NCI-H146 treated with DMSO at 0.1 percent for 48 hours (cell line): ENCODE measurements around the gene LIF.

ENCODE experiments used
- DNase-seq: peaks from one replicate; lab custom pipeline; 2025; ENCODE audit not compliant: unreplicated experiment; lab: John Stamatoyannopoulos, UW

Gene LIF

GRCh38 chr22:30265131-30265720 is 18.7 kb upstream of the LIF start:
- no peak for DNase-seq

- DNase-seq = no peak
These were observed 17.3 kb upstream of the LIF start for GRCh38 chr22:30263883-30264282.

DNA sequence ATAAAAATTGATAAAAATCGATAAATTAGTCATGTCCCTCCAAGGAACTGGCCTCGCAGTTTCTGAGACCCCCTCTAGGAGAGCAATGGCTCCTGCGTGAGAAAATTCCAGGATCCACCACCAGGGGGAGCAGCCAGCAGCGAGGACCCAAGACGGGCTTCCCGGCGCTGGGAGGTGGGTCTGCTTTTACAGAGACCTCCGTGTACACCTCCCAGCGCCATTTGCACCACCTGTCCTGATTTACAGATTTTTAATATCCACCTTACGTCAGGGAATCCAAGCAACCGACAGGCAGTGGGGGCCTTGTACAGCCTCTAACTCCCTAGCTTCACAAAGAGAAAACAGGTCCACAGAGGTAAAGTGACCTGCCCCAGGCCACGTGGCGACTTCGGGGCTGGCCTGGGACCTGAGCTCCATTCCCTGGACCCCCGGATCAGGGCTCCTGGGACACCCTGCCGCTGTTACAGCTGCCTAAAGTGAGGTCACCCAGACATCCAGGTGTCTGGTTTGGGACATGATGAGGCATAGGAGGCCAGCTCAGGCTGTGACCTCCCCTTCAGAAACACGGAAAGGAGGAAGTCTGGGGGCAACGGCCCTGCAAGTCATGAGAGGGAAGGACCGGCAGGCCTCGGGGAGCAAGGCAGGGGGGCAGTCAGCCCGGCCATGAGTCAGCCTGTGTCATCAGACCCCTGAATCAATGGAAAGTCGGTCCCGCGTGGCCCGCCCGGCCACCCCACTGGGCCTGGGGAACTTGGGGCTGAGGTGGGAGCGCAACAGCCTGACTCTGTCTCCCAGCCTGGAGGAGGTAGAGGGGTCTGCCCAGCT is 16.6 kb upstream of the LIF start:
- no peak for DNase-seq

GRCh38 chr22:30262112-30262511 is 15.6 kb upstream of the LIF start:
- no peak for DNase-seq

DNA sequence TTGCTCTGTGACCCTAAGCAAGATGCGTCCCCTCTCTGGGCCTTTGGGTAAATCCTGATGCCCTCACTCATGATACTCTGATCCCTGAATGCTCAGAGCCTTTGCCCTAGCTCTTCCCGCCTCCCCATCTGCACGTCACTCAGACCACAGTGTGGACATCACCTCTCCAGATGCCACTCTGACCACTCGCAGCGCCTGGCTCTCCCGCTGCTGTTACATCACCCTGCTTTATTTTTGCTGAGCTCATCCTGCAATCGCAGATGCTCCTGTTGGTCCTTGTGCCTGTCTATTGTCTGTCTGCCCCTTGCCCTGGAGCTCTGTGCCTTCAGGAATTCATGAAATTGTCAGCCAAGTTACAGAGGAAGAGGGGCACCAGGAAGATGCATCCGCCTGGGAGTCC is 14.6 kb upstream of the LIF start:
- no peak for DNase-seq

GRCh38 chr22:30260682-30261081 is 14.1 kb upstream of the LIF start:
- DNase-seq = no peak

DNA sequence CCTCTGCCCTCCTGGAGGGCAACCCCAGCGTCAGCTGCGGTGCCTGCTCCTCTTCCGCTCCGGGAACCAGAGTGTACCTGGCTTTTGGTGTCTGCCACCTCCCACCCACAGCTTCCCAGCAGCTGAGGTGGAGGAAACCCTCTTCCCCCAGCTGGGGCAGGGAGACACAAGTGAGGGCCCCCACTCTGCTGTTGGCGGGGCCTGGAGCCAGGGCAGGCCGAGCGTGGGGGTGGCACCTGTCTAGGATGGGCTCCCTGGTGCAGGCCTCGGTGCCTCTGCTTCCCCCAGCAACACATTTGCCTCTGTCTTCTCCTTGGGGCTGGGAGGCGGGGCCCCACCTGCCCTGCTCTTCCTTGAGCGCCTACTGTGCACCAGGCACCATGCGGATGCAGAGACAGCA is 13.7 kb upstream of the LIF start:
- no peak for DNase-seq

GRCh38 chr22:30254314-30254713 is 7.8 kb upstream of the LIF start:
- DNase-seq = no peak

DNA sequence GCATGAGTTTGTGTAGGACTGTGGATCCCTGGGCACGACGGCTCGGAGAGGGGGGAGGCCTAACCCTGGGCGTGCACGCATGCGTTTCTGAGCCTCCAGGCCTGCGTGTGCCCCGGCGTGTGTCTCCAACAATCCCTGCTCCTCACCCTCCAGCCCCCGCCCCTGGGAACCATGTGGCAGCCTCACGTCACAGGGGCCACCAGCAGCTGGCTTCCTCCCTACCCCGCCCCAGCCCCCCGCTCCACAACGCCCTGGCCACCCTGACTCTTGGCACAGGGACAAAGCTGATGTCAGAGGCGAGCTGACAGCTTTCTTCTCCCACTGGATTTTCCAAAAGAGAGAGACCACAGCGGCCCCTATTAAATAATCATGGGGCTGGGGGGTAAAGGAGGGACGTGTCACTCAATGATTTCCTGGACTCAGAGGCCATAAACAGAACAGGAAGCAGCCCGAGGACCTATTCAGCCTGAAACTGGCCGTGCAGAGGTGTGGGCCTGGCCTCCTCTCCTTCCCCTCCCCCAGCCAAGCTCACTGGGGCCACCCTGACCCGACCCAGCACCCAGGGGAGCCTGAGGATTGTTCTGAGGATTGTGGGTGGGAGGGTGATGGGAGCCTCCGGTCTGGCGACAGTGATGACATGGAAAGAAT is 6.8 kb upstream of the LIF start:
- no peak for DNase-seq

- no peak for DNase-seq
These were observed 6.0 kb upstream of the LIF start for GRCh38 chr22:30252411-30253204.

DNA sequence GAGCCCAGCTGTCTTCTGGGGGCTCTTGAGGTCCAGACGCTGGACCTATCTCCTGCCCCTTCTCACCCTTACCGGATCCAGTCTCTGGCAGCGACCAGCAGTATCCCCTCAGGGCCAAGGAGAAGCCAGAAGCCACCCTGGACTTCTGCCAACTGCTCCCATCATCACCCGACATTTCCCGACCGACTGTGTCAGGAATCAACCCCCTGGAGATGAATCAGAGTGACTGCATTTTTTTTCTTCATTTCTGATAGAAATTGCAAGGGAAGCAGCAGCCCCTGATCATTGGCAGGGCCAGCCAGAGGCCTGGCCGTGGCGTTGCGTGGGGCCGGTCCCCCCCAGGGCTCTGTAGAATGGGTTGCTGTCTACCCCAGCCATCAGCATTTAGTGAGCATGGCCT is 5.2 kb upstream of the LIF start:
- no peak for DNase-seq

DNA sequence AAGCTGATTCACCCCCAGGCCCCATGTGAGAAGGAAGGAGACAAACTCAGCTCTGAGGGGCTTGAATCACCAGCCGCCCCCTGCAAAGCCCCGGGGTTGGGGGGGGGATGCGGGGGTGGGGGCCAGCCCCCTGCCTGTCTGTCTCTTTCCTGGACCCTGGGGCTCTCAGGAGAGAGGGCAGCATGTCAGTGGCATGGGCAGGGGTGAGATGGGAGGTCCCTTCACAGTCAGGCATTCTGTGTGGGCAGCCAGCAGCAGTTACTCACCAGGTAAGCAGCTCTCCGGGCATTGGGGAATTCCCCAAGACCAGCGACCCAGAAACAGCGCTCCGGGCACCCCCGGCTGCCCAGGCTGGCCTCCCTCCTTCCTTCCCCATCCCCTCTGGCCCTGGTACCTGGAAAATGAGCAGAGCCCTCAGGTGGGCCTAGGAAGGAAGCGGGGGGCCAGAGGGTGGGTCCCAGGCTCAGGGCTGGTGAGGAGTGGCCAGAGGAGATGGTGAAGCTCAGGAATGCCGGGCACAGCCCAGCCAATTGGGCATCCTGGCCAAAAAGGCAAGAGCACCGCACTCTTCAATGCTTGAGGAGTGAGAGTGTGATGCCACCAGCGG is 4.2 kb upstream of the LIF start:
- no peak for DNase-seq

- no peak for DNase-seq
These were observed 3.5 kb upstream of the LIF start for GRCh38 chr22:30250039-30250565.

DNA sequence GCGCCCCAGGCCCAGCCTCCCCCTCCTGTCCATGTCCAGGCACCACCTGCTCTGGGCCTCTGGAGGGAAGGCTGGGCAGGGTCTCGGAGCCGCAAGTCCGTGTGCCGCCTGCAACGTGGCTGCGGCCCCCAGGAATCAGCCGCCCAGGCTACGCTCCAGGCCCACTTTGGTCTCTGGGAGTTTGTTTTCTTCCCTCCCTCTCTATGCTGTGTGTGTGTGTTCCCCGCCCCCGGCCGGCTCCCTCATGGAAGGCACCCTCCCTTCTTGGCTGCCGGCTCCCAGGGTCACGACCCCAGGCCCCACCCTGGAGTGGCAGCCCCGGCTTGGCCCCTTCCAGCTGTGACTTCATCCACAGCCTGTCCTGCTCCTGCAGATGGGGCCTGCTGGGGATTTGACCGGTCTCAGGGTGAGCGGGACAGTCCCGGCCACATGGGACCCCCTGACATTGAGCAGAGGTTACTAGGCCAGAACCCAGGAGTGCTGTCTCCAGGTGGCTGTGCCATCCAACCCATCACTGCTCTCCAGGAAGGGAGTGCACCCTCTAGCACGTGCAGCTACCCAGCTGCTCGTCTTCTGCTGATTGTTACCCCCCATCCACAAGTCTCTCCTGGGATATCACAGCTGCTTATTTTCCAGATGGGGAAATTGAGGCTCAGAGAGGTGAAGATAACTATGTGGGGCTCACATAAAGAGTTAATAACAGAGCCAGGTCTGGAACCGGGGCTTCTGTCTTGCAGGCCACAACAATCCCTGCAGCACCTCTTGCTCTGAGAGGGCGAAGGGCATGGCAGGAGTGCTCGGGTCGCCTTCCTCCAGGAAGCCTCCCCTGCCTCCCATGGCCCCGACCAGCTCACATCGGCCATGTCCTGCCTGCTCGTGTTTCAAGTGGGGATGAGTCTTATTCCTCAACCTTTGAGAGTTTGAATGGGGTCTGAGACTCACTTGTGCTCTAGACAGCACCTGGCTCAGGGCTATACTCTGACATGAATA is 2.8 kb upstream of the LIF start:
- DNase-seq = no peak

GRCh38 chr22:30248484-30248883 is 1.9 kb upstream of the LIF start:
- DNase-seq = no peak

DNA sequence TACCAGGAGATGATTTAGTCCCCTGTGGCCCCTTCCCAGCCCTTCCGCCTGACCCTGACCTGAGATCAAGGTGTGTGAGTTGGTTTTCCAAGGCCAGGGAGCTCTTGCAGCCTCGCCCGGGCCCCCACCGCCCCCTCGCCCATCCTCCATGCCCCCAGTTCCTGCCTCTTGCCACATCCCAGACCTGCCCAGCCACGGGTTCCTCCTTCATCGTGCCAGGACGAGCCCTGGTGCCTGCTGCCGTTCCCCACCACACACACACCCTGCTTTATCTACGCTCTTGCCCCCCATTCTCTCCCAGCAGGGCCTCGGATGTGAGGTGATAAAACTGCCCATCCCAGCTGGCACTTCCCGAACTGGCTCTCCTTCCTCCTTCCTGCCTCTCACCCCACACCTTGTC is 1.4 kb upstream of the LIF start:
- DNase-seq = no peak

GRCh38 chr22:30247561-30247960 is 1.0 kb upstream of the LIF start:
- no peak for DNase-seq

DNA sequence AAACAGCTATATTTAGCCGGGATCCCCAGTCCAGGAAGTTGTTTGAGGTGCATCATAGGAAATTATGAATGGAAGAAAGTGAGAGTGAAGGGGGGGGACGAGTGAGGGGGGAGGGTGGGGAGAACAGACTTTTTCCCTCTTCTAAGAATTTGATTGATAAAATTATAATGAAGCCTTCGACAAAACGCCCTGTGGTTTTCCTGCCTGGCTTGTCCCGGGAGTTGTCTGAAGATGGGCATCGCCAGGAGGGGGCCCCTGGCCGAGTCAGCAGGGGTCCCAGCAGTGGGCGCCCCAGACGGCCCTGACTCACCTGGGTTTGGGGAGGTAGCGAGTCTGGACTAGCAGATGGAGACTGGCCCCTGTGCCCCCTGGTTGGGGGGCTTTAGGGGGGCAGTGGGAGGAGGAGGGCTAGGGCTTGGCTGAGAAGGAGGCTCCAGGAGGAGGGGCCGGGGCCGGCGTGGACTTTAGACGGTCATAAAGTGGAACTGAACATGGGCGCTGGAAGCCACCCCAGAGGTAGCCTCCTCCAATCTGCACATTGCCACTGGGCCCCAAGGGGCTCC is 336 bp upstream of the LIF start:
- no peak for DNase-seq

GRCh38 chr22:30245181-30245984 is 1.2 kb downstream of the LIF start:
- DNase-seq = no peak
